GM12878 (cell line): ENCODE data around the gene GANC.

Experiments
- CHD2 ChIP-seq: IDR thresholded peaks from 2 replicates; pipeline ENCODE4 v1.6.1; 2011; ENCODE audit warnings: low read depth, low read length, improper control_type of control experiment, borderline replicate concordance
- EGR1 ChIP-seq, 2 experiments: IDR thresholded peaks; 1 replicate in 1 of 2; 2 replicates in 1 of 2; pipeline ENCODE4 v1.6.1; 2011 to 2012; ENCODE audit warnings: low read depth in 2 of 2, low read length in 2 of 2, borderline replicate concordance in 1 of 2, mild to moderate bottlenecking in 1 of 2, moderate library complexity in 1 of 2
- EP300 ChIP-seq, 2 experiments: fragments of 150-350 bp in 1 of 2; IDR thresholded peaks; 2 replicates each; pipeline ENCODE4 v1.6.1; 2011 to 2012; ENCODE audit warnings: low read depth in 2 of 2, low read length in 2 of 2, borderline replicate concordance in 1 of 2, improper control_type of control experiment in 1 of 2, inconsistent platforms in 1 of 2; ENCODE audit not compliant: control insufficient read depth in 1 of 2
- EZH2 ChIP-seq: IDR thresholded peaks from 2 replicates; pipeline ENCODE4 v1.6.1; 2012; ENCODE audit warnings: low read depth, mild to moderate bottlenecking, control low read depth, inconsistent platforms, low read length, borderline replicate concordance; ENCODE audit not compliant: control insufficient read depth
- LARP7 ChIP-seq: fragments of 450-650 bp; IDR thresholded peaks from 2 replicates; pipeline ENCODE4 v1.6.1; 2017; ENCODE audit warnings: mild to moderate bottlenecking
- SIN3A ChIP-seq: IDR thresholded peaks from 2 replicates; pipeline ENCODE4 v1.6.1; 2012; ENCODE audit warnings: low read depth, low read length, improper control_type of control experiment
- SPI1 ChIP-seq: IDR thresholded peaks from 2 replicates; pipeline ENCODE4 v1.6.1; 2011; ENCODE audit warnings: low read depth, mild to moderate bottlenecking, low read length, moderate library complexity, borderline replicate concordance; ENCODE audit not compliant: insufficient read depth
- TF ChIP-seq, protein P1 (sequence below), 3 experiments: IDR thresholded peaks in 2 of 3; conservative IDR thresholded peaks in 1 of 3; 2 replicates each; pipeline ENCODE4 v1.5.1; 2011; ENCODE audit warnings: low read depth in 3 of 3, low read length in 3 of 3, mild to moderate bottlenecking in 3 of 3, control low read depth in 2 of 3, moderate library complexity in 2 of 3, inconsistent platforms in 1 of 3, mixed read lengths in 1 of 3; ENCODE audit not compliant: control insufficient read depth in 2 of 3, insufficient read depth in 1 of 3; ENCODE audit errors: extremely low read depth in 1 of 3
- TF ChIP-seq, protein P2 (sequence below): IDR thresholded peaks from 2 replicates; pipeline ENCODE4 v1.6.1; 2012; ENCODE audit warnings: low read depth, low read length, improper control_type of control experiment
- TF ChIP-seq, protein P3 (sequence below): fragments of 450-650 bp; IDR thresholded peaks from 2 replicates; pipeline ENCODE4 v1.6.1; 2017; ENCODE audit warnings: mild to moderate bottlenecking
- TF ChIP-seq, protein P4 (sequence below): IDR thresholded peaks from 2 replicates; pipeline ENCODE4 v1.6.1; 2011; ENCODE audit warnings: low read depth, mild to moderate bottlenecking, low read length, moderate library complexity, borderline replicate concordance; ENCODE audit errors: extremely low read depth

DNA sequence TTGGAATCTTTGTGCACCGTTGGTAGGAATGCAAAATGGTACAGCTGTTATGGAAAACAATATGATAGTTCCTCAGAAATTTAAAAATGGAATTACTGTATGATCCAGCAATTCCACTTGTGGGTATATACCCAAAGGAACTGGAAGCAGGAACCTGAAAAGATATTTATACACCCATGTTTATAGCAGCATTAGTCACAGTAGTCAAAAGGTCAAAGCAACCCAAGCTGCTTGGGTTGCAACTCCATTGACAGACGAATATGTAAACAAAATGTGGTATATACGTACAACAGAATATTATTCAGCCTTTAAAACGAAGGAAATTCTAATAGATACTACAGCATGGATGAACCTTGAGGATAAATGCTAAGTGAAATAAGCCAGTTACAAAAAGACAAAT is 51.3 kb downstream of the GANC start:
- TF ChIP-seq, protein P1, sequence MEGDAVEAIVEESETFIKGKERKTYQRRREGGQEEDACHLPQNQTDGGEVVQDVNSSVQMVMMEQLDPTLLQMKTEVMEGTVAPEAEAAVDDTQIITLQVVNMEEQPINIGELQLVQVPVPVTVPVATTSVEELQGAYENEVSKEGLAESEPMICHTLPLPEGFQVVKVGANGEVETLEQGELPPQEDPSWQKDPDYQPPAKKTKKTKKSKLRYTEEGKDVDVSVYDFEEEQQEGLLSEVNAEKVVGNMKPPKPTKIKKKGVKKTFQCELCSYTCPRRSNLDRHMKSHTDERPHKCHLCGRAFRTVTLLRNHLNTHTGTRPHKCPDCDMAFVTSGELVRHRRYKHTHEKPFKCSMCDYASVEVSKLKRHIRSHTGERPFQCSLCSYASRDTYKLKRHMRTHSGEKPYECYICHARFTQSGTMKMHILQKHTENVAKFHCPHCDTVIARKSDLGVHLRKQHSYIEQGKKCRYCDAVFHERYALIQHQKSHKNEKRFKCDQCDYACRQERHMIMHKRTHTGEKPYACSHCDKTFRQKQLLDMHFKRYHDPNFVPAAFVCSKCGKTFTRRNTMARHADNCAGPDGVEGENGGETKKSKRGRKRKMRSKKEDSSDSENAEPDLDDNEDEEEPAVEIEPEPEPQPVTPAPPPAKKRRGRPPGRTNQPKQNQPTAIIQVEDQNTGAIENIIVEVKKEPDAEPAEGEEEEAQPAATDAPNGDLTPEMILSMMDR (IDR thresholded peaks at IDR 0.05 in 2 of 3, conservative IDR thresholded peaks at IDR 0.05 in 1 of 3; ENCODE audit: control insufficient read depth in 2 of 3, extremely low read depth in 1 of 3, insufficient read depth in 1 of 3, low read depth in 3 of 3, low read length in 3 of 3), result no peak
- TF ChIP-seq SPI1 (no peak), SIN3A (no peak), EGR1 (IDR thresholded peaks at IDR 0.05; ENCODE audit: borderline replicate concordance in 1 of 2, low read depth in 2 of 2, low read length in 2 of 2) (no peak), EZH2 (no peak), EP300 (IDR thresholded peaks at IDR 0.05; ENCODE audit: borderline replicate concordance in 1 of 2, control insufficient read depth in 1 of 2, low read depth in 2 of 2, low read length in 2 of 2) (no peak), LARP7 (no peak), CHD2 (no peak)
- TF ChIP-seq, protein P2, sequence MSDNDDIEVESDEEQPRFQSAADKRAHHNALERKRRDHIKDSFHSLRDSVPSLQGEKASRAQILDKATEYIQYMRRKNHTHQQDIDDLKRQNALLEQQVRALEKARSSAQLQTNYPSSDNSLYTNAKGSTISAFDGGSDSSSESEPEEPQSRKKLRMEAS, result no peak
- TF ChIP-seq, protein P3, sequence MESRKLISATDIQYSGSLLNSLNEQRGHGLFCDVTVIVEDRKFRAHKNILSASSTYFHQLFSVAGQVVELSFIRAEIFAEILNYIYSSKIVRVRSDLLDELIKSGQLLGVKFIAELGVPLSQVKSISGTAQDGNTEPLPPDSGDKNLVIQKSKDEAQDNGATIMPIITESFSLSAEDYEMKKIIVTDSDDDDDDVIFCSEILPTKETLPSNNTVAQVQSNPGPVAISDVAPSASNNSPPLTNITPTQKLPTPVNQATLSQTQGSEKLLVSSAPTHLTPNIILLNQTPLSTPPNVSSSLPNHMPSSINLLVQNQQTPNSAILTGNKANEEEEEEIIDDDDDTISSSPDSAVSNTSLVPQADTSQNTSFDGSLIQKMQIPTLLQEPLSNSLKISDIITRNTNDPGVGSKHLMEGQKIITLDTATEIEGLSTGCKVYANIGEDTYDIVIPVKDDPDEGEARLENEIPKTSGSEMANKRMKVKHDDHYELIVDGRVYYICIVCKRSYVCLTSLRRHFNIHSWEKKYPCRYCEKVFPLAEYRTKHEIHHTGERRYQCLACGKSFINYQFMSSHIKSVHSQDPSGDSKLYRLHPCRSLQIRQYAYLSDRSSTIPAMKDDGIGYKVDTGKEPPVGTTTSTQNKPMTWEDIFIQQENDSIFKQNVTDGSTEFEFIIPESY, result no peak
- TF ChIP-seq, protein P4, sequence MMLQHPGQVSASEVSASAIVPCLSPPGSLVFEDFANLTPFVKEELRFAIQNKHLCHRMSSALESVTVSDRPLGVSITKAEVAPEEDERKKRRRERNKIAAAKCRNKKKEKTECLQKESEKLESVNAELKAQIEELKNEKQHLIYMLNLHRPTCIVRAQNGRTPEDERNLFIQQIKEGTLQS, result no peak
